ENCODE measurements around the gene BANF2.
"Not testable (repeated sequence)": the region's sequence is repeated elsewhere in the genome, so short reads cannot be mapped to it uniquely, and the experiment has no call there.

- not testable (repeated sequence) for TF ChIP-seq CTCF, POLR2A, POLR2AphosphoS5 (IDR thresholded peaks at IDR 0.05)
Measured at GRCh38 chr20:17769716-17770115, 70.0 kb downstream of the BANF2 start.
